ENCODE measurements around the gene ZFR.

Gene ZFR

GRCh38 chr5:32479096-32479495 is 34.6 kb upstream of the ZFR start:
- no peak for DNase-seq (ENCODE audit: low read depth)
- TF ChIP-seq, protein P1, sequence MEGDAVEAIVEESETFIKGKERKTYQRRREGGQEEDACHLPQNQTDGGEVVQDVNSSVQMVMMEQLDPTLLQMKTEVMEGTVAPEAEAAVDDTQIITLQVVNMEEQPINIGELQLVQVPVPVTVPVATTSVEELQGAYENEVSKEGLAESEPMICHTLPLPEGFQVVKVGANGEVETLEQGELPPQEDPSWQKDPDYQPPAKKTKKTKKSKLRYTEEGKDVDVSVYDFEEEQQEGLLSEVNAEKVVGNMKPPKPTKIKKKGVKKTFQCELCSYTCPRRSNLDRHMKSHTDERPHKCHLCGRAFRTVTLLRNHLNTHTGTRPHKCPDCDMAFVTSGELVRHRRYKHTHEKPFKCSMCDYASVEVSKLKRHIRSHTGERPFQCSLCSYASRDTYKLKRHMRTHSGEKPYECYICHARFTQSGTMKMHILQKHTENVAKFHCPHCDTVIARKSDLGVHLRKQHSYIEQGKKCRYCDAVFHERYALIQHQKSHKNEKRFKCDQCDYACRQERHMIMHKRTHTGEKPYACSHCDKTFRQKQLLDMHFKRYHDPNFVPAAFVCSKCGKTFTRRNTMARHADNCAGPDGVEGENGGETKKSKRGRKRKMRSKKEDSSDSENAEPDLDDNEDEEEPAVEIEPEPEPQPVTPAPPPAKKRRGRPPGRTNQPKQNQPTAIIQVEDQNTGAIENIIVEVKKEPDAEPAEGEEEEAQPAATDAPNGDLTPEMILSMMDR (IDR thresholded peaks at IDR 0.05; ENCODE audit: low read depth, low read length, missing control alignments), result no peak
- in situ Hi-C loops (cut with HindIII; ENCODE audit: low sequenced_read_pairs), result no loop called here
- no peak overlapping the region for H3K4me3 ChIP-seq (ENCODE audit: low read depth, low read length)

DNA sequence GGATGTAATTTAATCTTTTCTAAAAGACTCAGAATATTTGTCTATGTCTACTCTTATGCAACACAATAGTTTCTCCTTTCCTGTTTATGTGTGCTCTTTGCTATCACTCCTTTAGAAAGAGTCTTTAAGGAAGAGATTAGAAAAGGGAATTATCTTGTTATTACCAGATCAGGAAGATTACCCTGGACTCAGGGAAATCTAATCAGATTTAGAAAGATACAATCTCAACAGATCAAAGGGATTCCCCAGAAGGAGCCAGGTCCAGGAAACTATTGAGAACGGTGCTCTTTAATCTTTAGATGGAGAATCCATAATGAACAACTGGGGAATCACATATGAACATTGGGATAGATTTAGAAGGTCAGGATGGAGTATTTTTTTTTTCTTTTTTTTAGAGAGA is 32.4 kb upstream of the ZFR start:
- no peak for DNase-seq (ENCODE audit: low read depth)
- no peak overlapping the region for H3K4me3 ChIP-seq (ENCODE audit: low read depth, low read length)
- in situ Hi-C loops (cut with HindIII; ENCODE audit: low sequenced_read_pairs), result no loop called here
- TF ChIP-seq, protein P1 (IDR thresholded peaks at IDR 0.05; ENCODE audit: low read depth, low read length, missing control alignments), result no peak

DNA sequence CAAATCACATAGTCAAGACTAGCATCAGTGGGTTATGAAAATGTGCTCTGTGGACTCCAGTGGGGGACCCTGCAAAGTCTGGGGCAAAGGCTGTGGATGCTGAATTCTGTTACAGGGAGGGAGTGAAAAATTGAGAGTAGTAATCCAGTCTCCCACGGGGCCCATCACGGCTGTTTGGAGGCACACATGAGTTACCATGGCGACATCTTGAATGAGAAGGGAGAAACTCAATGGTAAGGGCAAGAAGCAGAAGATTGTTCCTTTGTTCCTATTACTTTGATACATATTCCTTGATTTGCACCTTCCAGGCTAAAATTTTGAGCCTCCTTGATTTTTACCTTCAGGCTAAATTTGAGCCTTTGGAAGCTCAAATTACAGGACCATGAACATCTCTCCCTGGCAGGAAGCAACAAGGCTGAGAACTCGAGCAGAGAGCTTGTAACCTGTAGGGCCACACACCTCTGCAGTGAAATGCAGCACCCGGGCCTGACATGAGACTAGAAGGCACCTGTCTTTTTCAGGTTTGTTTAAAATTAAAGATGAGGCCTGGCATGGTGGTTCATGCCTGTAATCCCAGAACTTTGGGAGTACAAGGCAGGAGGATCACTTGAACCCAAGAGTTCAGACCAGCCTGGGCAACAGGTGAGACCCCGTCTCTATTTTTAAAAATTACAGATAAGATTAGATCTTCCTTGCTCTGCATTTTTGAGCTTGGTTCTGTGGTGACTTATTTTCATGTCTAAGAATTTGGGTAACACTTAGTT is 31.0 kb upstream of the ZFR start:
- no peak overlapping the region for H3K4me3 ChIP-seq (ENCODE audit: low read depth, low read length)
- TF ChIP-seq, protein P1 (IDR thresholded peaks at IDR 0.05; ENCODE audit: low read depth, low read length, missing control alignments), result no peak
- in situ Hi-C loops (cut with HindIII; ENCODE audit: low sequenced_read_pairs), result no loop called here
- no peak for DNase-seq (ENCODE audit: low read depth)

DNA sequence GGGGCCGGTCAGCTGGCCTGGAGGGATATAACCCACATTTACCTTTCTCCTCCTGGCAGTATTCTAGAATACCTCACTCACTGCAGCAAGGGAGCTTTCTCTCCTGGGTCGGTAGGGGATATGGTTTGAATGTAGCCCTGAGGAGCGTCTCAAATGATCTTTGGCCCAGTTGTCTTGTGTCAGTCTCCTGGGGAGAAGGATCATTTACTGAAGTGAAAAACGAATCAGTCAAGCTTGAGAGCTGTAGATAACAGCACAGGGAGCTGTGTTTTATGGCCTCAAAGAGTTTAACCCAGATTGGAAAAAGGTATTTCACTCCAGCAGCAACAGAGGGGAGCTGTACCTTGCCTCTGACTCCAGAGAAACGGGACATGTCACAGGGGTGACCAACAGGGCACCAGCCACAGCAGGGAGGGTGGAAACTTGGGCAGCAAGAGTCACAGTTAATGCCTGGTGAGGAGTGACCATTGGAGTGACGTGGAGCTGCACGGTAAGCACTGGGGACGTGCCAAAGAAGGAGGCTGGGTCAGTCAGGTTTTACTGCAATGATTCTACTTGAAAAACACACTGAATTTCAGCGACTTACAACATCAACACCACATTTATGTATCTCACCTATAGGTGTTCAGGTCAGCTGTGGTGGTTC is 29.8 kb upstream of the ZFR start:
- no peak for DNase-seq (ENCODE audit: low read depth)
- in situ Hi-C loops (cut with HindIII; ENCODE audit: low sequenced_read_pairs), result no loop called here
- H3K4me3 ChIP-seq (ENCODE audit: low read depth, low read length), result no peak overlapping the region
- TF ChIP-seq, protein P1 (IDR thresholded peaks at IDR 0.05; ENCODE audit: low read depth, low read length, missing control alignments), result no peak

DNA sequence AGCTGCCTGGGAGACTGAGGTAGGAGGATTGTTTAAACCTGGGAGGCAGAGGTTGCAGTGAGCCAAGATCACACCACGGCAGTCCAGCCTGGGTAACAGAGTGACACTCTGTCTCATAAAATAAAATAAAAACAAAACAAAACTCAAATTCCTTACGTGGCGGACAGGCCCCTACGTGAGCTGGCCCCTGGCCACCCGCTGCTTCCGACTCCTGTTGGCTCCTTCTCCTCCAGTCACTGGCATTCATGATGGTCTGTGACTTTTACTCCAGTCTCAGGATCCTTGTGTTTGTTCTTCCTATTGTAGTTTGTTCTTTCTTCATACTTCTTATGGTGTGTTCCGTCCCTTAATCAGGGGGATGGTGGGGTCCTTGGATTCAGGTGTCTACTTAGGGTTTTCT is 28.5 kb upstream of the ZFR start:
- in situ Hi-C loops (cut with HindIII; ENCODE audit: low sequenced_read_pairs), result no loop called here
- TF ChIP-seq, protein P1 (IDR thresholded peaks at IDR 0.05; ENCODE audit: low read depth, low read length, missing control alignments), result no peak
- no peak for DNase-seq (ENCODE audit: low read depth)

GRCh38 chr5:32471784-32472183 is 27.2 kb upstream of the ZFR start:
- H3K4me3 ChIP-seq (ENCODE audit: low read depth, low read length), result no peak overlapping the region
- DNase-seq (ENCODE audit: low read depth), result no peak
- TF ChIP-seq, protein P1 (IDR thresholded peaks at IDR 0.05; ENCODE audit: low read depth, low read length, missing control alignments), result no peak
- in situ Hi-C loops (cut with HindIII; ENCODE audit: low sequenced_read_pairs), result no loop called here

More for the DNA sequence above, 28.5 kb upstream of the ZFR start:
- no peak overlapping the region for H3K4me3 ChIP-seq (ENCODE audit: low read depth, low read length)
